GM12801 (cell line): ENCODE results near the gene CDCA4.

ENCODE experiments used
- CTCF ChIP-seq: IDR thresholded peaks from one replicate; pipeline ENCODE4 v1.5.1; 2011; ENCODE audit warnings: control low read depth; ENCODE audit not compliant: insufficient read length; ENCODE audit errors: extremely low read depth

The CDCA4 gene

GRCh38 chr14:105020815-105021655 is at the start of gene CDCA4:
Gene CDCA4 (minus strand): TSS chr14:105021083. CDS start chr14:105011929, 9,154 bp downstream.
- no peak for TF ChIP-seq CTCF

- TF ChIP-seq CTCF = no peak
Observed at GRCh38 chr14:105069871-105070759, 49.2 kb upstream of the CDCA4 start.

GRCh38 chr14:105069522-105069870 is 48.6 kb upstream of the CDCA4 start:
- no peak for TF ChIP-seq CTCF

GRCh38 chr14:105068818-105069217 is 47.9 kb upstream of the CDCA4 start:
- TF ChIP-seq CTCF = no peak

- no peak for TF ChIP-seq CTCF
Observed at GRCh38 chr14:105067969-105068301, 47.1 kb upstream of the CDCA4 start.

- TF ChIP-seq CTCF = no peak
Observed at GRCh38 chr14:105067140-105067968, 46.5 kb upstream of the CDCA4 start.
